Measurements from ENCODE around the gene SAMD10.
A peak's percentile ranks its signal among the peaks of the same experiment; 100 is the strongest.

The SAMD10 gene

GRCh38 chr20:63955281-63955826, 24.1 kb downstream of the SAMD10 start:
- peak in 1 of 2 experiments; percentile 44 for DNase-seq

- no peak for DNase-seq
Observed at GRCh38 chr20:63953764-63954429, 25.5 kb downstream of the SAMD10 start.

GRCh38 chr20:63952769-63953168, 26.7 kb downstream of the SAMD10 start:
- DNase-seq = no peak

- DNase-seq = no peak
Observed at GRCh38 chr20:63952210-63952535, 27.3 kb downstream of the SAMD10 start.

GRCh38 chr20:63951398-63952209, 27.8 kb downstream of the SAMD10 start:
- DNase-seq = no peak

- DNase-seq = no peak
Observed at GRCh38 chr20:63950701-63951397, 28.6 kb downstream of the SAMD10 start.

- DNase-seq = no peak
Observed at GRCh38 chr20:63947638-63948456, 31.6 kb downstream of the SAMD10 start.

GRCh38 chr20:63946986-63947637, 32.3 kb downstream of the SAMD10 start:
- DNase-seq = no peak

GRCh38 chr20:63945921-63946920, 33.2 kb downstream of the SAMD10 start:
- DNase-seq = no peak

- no peak for DNase-seq
Observed at GRCh38 chr20:63945031-63945658, 34.3 kb downstream of the SAMD10 start.

- DNase-seq = no peak
Observed at GRCh38 chr20:63944078-63944941, 35.1 kb downstream of the SAMD10 start.

GRCh38 chr20:63943808-63944077, 35.7 kb downstream of the SAMD10 start:
- peak in 1 of 2 experiments; percentile 36 for DNase-seq

- peak; percentile 76 to 84 for DNase-seq
Observed at GRCh38 chr20:63942969-63943807, 36.3 kb downstream of the SAMD10 start.

GRCh38 chr20:63942250-63942951, 37.0 kb downstream of the SAMD10 start:
- no peak for DNase-seq

GRCh38 chr20:63941282-63942081, 38.0 kb downstream of the SAMD10 start:
- no peak for DNase-seq

GRCh38 chr20:63940472-63941266, 38.8 kb downstream of the SAMD10 start:
- no peak for DNase-seq
